ENCODE data around the gene SERPINB8. TPM values are rescaled to one million over a fixed set of nuclear protein-coding genes. Genes with fewer than 3 reads are reported as not detected.

Gene SERPINB8
- total RNA-seq, 1 experiment from 2014 or later = 27.5 TPM

GRCh38 chr18:64017870-64018269 lies 48.0 kb downstream of the SERPINB8 start:
- DNase-seq (ENCODE audit: low read depth) = peak; percentile 36

GRCh38 chr18:64019922-64020756 lies 50.3 kb downstream of the SERPINB8 start:
- DNase-seq (ENCODE audit: low read depth) = no peak

GRCh38 chr18:64026350-64026749 lies 56.5 kb downstream of the SERPINB8 start:
- no peak for DNase-seq (ENCODE audit: low read depth)

DNA sequence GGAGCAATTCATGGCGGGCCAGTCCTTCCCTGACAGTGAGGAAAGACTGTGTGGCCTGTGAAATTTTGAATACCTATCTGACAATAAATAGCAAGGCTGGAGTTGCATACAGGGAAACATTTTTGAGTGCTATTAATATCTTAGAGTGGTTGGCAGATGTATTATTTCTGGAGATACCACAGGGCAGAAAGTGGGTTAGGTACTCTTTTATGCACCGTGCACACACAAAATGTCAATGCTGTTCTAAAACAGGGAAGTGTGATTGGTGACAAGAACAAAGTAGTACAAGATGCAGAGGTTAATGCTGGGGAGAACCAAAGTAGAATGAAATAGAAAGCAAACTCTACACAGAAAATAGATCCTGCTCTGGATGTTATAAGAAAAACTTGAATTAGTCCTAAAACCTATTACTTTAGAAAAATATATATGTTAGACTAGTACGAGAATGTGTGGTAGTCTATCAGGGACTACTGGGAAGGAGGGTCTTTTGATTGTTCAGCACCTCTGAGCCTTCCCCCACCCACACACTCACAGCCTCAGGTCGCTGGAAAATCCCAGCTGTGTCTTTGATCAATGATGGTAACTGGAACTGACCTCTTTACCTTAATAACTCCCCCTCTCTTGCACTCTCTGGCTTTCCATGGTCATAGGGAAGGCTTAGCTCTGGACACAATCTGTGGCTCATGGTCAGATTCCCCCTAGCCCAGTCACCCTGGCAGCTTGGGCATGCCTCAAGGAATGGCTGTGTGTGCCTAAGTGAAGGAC lies 58.2 kb downstream of the SERPINB8 start:
- DNase-seq (ENCODE audit: low read depth) = no peak

- no peak for DNase-seq (ENCODE audit: low read depth)
Measured at GRCh38 chr18:64029096-64029495, 59.2 kb downstream of the SERPINB8 start.

- DNase-seq (ENCODE audit: low read depth) = no peak
Measured at GRCh38 chr18:64031411-64031810, 61.5 kb downstream of the SERPINB8 start.

DNA sequence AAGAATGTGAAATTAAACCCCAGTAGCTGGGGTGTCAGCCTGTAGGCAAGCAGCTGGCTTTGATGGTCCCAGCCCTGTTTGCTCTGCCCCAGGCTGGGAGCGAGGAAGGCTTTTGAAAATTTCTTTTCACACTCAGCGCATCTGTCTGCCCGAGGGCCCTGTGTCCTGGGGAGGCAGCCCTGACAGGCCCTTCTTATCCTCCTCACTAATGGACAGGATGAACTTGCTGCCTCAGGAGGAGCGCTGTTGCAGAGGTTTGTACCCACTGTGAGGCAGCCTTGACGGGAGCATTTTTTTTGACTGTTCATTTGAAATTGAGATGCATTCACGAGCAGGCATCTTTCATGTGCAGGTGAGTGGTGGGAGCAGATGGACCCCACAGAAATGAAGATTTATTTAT lies 62.4 kb downstream of the SERPINB8 start:
- DNase-seq (ENCODE audit: low read depth) = no peak

DNA sequence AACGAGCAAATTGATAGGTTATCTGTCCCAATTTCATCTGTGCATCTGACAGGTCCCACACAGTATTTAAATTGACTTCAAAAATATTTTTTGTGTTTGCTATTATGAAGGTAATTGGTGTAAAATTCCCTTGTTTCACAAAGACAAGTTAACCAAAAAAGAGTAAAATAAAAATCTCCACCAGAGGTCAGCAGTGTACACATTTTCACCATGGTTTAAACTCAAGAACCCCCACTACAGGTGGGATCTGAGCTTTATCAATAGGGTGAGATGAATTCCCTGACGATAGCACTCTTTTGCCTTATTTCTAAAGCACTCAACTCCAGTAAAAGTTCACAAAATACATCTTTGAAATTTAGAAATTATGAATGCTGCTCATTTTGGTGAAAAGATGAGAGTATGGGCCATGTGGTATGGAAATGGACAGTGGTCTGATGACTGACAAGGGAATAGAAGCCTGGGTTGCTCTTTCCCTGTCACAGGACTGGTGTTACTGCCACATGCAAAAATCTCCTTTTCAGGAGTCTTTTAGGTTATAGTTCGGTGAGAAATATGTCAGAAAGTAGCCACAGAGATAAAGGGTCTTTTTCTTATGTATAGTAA lies 68.0 kb downstream of the SERPINB8 start:
- DNase-seq (ENCODE audit: low read depth) = peak; percentile 28

Other genes with a start within 250 kb of the SERPINB8 start
- 15.7 and 20.8 TPM in 2 replicates for gene SERPINB7, start 194.7 kb upstream of the SERPINB8 start, total RNA-seq (2014; rRNA removed; shearing (Covaris generic))
- 24.2 and 26.6 TPM in 2 replicates for gene SERPINB2, start 82.4 kb upstream of the SERPINB8 start, total RNA-seq (2014; rRNA removed; shearing (Covaris generic))
- not detected in 2 replicates for gene SERPINB10, start 62.1 kb upstream of the SERPINB8 start, total RNA-seq (2014; rRNA removed; shearing (Covaris generic))
- 0.84 and 1.6 TPM in 2 replicates for gene HMSD, start 20.8 kb upstream of the SERPINB8 start, total RNA-seq (2014; rRNA removed; shearing (Covaris generic))
- gene LINC00305, start 179.0 kb downstream of the SERPINB8 start, total RNA-seq (2014; rRNA removed; shearing (Covaris generic)) = not detected in 2 replicates

Measured in M059J (cell line).